CMK (cell line): Measurements from ENCODE around the gene HELZ2.
"Not testable (repeated sequence)": the region's sequence is repeated elsewhere in the genome, so short reads cannot be mapped to it uniquely, and the experiment has no call there.

ENCODE experiments used
- DNase-seq: peaks from one replicate; pipeline ENCODE4 v3.0.0-alpha.2; 2010; ENCODE audit warnings: low read depth

The HELZ2 gene

DNA sequence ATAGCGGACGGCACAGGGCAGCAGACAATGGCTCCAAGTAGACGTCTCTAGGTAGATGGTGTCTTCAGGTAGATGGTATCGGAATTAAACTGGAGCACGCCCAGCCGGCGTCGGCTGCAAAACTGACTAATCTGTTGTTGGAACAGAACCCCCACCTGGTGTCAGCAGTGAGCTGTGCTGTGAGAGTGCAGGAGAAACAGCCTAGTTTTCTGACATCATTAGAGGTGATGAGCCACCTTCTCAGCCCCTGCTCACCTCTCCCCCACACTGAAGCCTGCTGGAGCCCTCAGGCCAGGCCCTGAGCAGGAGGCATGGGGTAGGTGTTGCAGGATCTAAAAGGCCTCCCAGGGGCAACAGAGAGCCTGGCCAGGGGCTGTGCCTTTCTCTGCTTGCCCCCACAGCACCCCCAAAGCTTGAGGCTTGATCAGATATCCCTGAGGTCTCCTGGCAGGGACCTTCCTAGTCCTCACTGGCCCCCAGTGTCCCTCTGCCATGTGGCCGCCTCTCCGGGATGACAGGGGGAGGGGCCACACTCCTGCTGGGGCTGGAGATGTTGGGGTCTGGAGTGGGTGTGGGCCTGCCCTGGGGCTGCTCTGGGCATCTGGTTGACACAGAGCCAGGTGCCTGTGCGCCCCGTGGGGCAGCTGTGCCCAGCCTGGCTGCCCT is 6.9 kb upstream of the HELZ2 start:
- DNase-seq: no peak

DNA sequence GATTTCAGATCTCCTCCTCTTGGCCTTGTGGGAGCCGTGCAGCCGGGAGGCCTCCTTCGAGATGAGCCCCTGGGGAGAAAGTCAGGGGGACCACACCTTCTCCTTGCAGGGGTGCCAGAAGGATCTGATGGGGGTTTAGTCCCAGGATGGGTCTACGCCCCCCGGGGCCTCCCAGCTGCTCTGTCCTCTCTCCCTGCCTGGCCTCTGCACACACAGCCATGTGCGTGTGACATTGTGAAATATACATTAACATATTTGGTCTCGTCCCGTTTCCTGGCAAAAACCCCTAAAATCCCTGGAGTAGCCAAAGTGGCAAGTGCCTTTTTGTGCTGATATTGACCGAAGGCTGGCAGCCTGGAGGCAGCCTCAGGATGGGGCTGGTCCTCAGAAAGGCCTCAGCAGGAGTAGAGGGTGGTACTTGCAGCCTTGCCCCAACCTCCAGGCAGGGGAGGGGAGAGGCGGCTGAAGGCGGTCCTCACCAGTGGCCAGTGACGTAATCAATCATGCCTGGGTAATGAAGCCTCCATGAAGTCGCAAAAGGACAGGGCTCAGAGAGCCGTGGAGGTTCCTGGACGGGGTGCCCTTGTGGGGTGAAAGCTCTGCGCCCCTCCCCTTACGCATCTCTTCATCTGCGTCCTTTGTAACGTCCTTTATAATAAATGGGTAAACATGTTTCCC is 5.1 kb upstream of the HELZ2 start:
- no peak for DNase-seq

DNA sequence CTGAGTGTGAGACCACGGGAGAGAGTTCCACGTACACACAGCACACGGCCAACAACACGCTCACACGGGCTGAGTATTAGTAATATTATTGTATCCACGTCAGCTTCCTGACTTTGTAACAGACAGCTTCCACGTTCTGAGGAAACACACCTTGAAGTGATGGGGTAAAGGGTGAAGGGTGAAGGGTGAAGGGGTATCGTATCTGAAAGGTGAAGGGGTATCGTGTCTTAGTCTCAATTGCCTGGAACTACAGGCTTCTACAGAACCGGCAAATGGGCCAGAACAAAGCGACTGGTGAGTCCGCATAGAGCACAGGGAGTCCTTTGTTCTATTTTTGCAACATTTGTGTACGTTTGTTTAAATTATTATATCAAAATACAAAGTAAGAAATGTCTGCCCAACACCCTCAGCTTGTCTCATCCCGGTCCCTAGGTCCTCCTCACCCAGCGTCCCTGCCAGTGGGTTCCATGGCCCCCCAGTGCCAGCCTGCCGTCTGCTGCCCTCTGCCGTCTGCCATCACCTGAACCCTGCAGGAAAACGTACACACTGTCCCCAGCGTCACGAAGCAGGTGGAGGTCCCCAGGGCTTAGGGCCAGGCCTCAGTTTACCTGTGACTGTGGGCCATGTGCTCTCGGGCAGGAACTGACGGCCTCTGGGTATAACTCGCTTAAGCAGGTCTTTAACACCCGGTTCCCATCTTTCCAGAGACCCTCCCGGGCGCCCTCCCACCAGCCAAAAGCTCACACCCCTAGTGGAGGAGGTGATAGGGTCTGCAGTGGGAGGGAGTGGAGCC is 4.4 kb upstream of the HELZ2 start:
- no peak for DNase-seq

DNA sequence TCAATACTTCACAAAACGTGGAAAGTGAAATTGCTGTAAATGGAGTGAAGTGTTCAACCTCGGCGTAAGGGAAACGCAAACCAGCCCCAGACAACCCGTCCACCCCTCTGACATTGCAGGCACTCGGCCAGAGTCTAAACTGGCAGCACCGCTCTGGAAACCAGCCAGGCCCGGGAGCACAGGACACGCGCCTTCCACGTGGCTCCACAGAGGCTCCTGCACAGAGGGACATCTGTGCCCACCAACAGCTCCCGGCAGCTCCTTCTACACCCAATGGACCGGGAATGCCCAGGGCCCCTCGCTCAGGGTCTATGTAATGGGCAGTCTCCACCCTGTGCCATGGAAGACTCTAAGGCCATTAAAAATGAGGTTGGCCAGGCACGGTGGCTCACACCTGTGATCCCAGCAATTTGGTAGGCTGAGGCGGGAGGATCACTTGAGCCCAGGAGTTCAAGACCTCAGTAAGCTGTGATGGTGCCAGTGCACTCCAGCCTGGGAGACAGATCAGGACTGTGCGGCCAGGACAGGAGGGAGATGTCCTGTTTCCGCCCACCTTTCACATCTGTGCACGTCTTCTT is 3.4 kb upstream of the HELZ2 start:
- no peak for DNase-seq

DNA sequence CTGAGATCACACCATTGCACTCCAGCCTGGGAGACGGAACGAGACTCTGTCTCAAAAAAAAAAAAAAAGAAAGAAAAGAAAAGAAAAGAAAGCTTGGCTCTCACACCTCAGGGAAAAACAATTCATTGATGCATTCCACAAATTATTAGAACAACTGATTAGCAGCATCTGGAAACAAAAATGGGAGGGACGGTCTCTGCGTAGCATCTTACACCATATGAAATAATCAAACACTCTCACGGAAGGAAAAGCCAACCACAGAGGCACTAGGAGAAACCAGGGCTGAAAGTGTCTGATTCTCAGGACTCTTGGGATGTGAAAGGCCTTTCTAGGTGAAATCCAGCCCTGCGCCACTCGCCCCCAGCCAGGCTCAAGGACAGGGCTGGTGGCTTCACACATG is 2.3 kb upstream of the HELZ2 start:
- DNase-seq: no peak

DNA sequence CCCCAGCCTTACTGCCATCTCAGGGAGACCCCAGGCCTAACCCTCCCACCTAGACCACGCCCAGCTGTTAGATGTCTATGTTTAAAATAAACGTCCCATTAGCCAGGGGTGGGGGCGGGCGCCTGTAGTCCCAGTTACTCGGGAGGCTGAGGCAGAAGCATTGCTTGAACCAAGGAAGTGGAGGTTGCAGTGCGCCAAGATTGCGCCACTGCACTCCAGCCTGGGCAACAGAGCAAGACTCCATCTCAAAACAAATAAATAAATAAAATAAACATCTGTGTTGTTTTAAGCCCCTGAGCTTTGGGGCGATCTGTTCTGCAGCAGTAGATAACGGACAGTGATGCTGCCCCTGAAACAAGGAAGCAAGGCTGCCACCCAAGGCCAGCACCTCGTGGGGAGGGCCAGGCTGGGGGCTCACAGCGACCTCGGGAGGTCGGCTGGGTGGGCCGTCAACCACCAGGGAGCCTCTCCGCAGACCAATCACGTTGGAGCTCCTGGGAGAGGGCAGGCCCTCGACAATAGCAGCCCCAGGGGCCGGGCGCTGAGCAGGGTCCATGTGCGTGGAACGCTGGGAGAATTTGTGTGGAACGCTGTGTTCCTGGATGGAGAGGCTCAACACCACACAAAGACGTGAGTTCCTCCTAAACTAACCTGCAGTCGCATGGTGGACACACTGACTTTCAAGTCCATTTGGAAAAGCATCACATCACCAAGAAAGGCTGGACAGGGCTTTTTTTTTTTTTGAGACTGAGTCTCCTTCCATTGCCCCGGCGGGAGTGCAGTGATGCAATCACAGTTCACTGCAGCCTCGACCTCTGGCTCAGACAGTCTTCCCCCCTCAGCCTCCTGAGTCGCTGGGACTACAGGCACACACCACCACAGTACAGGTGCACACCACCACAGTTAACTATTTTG is 1.0 kb upstream of the HELZ2 start:
- no peak for DNase-seq

DNA sequence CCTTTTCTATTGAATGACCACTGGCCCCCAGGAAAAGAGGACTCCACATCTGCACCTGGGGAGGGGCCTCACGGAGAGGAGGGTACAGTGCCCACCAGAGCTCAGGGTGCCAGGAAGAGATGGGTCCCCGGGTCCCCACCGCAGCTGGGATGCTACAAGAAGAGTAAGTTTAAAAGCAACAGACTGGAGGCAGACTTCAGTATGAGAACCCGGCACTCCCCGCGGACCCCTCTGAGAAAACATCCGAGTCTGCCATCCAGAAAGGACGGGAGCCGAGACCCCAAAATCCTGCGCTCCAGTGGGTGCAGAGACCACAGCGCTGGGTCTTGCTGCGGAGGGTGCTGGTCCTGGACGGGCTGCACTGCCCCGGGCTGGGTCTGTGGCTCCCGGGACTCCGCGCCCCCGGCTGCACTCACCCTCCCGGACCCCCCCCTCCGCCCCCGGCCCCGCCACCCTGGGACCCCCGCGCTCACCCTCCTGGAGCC is 350 bp downstream of the HELZ2 start:
- DNase-seq: no peak

DNA sequence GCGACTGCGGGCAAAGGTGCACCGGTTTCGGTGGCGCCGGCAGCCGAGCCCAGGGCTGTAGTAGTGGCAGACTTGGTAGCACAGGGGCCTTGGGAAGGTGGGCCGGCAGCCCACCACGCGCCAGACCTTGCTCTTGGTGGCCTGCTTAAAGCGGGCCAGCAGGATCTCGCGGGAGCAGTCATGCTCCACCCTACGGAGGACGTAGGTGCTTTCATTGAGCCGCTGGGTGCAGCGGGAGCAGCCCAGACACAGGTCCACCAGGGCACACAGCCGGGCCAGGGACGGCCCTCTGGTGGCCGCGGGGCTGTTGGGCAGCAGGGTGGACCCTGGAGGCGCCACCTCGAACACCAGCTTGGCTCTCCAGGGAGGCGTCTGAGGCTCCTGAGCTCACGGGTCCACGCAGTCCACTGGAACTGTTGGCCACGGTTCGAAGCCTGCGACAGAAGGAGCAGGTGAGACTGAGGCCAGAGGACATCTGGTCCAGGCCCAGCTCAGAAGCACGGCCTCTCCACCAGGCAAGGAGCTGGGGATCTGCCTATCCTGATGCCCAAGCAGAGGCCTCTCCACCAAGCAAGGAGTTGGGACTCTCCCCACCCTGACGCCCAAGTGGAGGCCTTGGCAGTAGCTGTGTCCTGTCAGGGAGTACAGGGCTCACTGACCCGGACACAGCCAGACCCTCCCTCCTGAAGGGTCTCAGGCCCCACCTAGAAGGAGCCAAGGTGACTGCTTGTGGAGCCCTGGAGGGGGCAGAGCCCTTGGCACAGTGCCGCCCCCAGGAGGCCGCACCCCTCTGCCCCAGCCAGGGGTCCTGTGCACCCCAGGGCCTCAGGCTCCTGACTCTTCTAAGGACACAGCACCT is 1.0 kb downstream of the HELZ2 start:
- DNase-seq: no peak

DNA sequence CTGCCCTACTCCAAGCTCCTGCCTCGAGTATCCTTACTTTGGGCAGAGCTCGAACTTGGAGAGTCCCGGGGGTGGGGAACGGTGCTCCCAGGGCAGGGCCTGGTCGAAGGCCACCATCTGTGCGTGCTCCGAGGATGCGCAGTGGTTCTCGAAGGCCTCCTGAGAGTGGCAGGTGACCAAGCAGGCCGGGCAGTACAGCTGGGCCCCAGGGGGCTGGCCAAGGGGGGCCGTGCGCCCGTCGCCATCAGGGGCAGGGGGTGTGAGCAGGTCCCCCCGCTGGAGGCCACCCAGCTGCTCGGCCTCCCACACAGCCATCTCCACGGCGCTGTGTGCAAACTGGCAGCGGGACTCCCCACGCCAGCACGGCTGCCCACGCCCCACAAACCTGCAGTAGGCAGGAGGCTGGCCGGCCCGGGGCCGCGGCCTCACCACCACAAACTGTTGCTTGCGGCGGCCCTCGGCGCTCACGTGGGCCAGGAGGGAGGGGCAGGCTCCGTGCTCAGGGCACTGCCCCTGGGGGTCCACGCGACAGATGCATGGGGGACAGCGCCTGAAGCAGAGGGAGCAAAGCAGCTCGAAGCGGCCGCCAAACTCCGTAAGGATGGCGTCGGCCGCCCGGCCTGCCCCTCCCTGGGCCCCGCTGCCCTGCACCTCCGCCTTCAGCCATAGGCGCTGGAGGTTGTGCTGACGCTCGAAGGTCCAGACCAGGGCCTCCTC is 1.8 kb downstream of the HELZ2 start:
- DNase-seq: no peak

DNA sequence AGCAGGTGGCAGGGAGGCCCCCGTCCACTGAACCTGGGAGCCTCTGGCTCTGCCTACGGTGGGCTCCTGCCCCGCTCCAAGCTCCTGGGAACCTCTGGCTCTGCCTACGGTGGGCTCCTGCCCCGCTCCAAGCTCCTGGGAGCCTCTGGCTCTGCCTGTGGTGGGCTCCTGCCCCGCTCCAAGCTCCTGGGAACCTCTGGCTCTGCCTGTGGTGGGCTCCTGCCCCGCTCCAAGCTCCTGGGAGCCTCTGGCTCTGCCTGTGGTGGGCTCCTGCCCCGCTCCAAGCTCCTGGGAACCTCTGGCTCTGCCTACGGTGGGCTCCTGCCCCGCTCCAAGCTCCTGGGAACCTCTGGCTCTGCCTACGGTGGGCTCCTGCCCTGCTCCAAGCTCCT is 3.0 kb downstream of the HELZ2 start:
- not testable (repeated sequence) for DNase-seq

DNA sequence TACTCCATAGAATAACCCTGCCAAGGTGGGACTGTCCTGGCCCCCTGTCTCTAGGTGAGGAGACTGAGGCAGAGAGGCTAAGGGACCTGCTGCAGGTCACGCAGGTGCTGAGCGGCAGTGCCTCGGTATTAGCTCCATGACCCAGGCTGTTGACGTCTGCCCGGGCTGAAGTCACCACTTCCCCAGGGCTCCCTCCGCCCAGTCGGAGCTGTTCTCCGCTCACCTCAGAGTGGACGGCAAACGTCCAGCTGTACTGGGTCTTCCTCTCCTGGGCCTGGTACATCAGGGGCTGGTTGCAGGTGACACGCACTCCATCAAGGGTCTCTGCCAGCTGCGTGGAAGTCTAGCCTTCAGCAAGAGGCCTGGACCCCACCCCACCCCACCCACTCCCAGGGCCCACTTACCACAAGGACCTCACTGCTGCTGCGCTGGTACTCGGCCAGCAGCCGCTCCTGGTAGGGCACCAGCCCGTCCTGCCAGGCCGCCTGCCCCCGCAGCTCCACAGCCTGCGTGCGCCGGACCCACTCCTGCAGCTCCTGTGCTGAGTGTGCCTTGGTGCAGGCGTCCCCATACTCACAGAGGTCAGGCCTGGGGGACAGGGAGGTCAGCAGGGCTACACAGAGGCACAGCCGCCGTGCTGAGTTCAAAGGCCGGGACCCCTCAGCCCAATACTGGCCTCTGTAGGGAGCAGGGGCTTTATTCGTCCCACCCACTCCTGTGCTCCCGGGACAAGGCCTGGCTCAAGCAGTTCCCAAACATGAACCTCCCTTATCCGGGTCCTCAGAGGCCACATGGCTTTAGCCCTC is 3.6 kb downstream of the HELZ2 start:
- no peak for DNase-seq

DNA sequence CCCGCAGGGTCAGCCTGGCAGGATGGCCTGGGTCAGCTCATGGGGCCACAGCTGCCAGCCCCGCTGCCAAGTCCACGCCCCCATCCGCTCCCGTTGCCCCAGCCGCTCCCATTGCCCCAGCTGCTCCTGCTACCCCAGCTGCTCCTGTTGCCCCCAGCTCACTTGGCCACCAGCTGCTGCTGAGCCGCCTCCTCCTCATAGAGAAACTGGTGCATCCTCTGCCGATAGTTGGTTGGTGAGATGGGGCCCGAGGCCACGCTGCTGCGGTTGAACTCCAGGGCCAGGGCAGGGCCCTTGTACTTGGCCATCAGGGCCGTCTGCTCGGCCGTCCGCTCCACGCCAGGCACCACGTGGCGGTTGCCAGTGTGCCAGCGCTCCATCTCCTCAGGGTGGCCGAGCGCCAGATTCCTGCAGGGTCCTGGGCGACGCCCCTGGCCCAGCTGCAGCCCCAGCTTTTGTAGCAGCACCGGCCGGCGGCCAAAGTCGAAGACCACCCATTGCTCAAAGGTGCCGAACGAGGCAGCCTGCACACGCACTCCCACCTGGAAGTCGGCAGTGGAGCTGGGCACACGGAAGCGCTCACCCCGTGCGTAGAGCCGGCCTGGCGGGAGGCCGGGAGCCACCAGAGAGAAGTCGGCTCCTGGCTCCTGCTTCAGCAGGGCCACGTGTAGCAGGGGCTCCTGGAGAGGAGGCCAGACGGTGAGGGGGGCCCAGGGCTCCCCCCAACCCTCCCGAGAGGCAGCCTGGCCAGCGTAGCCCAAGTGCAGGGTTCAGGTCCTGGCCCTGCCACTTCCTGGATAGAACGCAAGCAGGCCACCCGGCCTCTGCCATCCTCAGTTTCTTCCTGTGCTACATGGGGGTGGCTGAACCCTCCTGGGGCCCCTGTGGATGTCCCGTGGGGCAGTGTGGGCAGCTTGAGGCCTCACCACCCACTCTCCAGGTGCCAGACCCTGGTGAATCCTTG is 4.8 kb downstream of the HELZ2 start:
- DNase-seq: no peak

DNA sequence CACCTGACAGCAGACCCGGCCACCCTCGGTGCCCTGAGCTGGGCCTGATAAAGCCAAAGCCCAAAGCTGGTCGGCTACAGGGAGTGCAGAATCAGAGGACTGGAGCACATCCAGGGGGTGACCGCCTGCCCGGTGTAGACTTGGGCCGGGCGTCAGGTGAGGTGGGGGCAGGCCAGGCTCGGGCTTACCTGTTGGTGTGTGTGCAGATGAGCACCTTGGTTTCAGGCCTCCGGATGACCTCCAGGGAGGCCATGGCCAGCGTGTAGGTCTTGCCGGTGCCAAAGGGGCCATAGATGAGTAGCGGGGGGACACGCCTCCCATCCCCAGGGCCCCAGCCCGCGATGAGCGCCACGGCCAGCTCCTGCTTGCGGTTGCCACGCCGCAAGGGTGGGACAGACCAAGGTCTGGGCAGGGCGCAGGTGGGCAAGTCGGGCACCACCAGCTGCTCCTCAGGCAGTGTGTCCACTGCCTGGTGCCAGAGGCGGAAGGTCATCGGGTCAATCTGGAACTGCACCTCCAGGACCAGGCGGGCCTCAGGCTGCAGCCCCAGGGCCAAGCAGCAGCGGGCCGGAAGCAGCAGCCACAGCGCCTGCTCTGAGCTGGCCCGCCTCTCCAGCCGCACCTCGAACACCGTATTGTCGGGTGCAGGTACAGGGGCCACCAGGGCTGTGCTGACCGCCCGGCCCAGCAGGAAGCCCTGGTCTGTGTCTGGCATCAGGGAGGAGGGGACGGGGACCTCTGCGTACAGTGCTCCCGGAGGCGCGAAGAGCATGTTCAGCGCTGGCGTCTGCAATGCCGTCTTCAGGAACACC is 5.7 kb downstream of the HELZ2 start:
- peak; percentile 37 for DNase-seq

DNA sequence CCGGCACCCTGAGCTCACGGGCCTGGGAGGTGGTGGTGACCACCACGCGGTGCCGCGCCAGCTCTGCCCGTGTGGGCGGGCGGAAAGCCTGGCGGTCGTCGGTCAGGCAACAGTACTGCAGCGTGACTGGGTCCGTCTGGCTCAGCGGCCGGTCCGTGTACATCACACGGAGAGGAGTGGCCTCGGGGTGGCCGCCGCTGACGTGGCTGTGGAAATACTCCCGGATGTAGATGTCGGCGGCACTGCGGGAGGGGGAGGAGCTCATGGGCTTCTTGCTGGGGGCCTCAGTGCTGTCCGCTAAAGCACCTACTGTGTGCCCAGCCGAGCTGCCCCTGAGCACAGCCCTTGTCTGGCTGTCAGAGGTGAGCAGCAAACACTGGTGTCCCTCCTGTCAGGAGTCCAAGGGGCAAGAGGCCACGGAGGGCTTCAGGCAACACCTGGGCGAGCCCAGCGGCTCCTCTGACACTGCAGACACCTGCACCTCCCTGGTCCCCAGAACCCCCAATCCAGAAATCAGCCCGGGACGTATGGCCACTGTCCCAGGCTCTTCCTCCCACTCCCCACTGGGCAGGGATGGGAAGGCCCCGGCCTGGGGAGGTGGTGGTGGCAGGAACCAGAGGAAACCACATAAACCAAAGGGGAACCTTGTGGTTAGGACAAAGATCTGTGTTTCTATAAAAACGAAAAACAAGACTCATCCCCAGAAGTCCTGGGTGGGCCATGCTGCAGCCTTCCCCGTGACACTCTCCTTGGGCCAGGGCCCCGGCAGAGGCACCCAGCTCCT is 6.5 kb downstream of the HELZ2 start:
- DNase-seq: peak; percentile 82

DNA sequence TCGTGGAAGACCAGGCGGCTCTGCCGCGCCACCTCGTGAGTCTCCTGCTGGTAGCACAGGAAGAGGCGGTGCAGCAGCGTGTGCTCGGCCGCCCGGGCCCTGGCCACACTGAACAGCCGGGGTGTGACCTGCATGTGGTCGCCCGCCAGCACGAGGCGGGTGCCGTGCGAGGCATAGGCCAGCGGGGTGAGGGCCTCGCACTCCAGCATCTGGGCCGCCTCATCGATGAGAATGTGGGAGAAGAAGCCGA is 7.0 kb downstream of the HELZ2 start:
- peak; percentile 71 for DNase-seq

DNA sequence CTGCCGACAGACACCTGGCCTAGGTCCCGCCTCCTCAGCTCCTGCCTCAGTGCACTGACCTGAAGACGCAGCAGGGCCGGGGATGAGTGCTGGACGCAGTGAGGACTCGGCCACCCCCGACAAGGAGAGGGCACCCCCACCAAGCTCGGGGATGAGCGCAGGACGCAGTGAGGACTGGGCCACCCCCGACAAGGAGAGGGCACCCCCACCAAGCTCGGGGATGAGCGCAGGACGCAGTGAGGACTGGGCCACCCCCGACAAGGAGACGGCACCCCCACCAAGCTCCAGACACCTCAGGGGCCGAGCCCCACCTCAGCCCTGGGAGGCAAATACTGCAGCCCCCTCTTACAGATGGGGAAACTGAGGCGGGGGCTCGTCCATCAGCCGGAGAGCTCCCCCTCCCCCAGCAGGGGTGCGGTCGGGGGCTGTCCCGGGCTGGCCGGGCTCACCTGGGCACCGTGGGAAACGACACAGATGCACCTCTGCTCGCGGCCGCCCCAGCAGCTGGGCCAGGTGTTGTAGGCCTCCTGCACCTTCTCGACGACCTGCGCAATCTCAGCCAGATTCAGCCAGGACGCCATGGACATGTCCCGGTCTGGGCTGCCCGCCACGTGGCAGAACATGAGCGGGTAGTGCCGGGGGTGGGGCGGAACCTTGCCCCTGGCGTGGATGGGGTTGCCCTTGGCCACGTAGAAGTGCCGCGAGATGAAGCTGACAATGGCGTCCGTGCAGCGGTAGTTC is 7.5 kb downstream of the HELZ2 start:
- no peak for DNase-seq
